NCI-H2196 treated with DMSO at 0.1 percent for 48 hours (cell line): Measurements from ENCODE around the gene PCK2.

Experiments
- DNase-seq: peaks from one replicate; lab custom pipeline; 2025; ENCODE audit not compliant: unreplicated experiment; lab: John Stamatoyannopoulos, UW

Gene PCK2

DNA sequence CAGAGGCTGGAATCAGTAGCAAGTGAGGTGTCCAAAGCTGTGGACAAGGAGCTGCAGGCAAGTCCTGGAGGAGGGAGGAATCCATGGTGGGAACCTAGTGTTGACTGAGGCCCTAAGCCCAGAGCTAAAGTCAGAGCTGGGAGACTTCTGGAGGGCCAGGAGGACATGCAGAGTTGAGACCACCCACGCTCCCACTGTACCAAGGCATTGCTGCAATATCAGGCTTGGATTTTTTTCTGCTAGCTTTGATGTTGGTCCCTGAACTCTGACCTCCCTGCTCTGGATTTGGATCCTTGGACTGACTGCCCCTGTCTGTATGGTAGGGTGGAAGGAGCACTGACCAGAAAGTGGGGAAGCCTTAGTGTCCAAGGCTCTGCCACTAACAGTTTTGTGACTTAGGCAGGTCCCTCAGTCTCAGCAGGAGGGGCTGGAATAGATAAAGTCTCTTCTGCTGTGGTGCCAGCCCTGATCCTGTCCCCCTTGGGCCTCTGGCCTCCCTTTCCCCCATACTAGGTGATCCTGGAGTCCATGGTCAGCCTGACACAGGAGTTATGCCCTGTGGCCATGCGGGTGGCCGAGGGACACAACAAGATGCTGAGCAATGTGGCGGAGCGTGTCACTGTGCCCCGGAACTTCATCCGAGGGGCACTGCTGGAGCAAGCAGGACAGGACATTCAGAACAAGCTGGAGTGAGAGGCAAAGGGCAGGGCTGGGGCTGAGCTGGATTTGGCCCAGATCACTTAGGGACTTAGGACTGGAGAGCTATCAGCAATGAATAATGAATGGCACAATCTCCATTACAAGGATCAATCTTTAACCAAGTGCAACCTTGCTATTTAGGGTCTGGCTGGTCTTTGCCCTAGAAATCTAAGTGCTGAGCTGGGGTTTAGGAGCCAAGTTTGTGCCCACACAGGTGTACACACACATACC is 32.9 kb upstream of the PCK2 start:
- no peak for DNase-seq

GRCh38 chr14:24062216-24062980 is 31.7 kb upstream of the PCK2 start:
- no peak for DNase-seq

- DNase-seq: no peak
Observed at GRCh38 chr14:24063263-24063836, 30.8 kb upstream of the PCK2 start.

DNA sequence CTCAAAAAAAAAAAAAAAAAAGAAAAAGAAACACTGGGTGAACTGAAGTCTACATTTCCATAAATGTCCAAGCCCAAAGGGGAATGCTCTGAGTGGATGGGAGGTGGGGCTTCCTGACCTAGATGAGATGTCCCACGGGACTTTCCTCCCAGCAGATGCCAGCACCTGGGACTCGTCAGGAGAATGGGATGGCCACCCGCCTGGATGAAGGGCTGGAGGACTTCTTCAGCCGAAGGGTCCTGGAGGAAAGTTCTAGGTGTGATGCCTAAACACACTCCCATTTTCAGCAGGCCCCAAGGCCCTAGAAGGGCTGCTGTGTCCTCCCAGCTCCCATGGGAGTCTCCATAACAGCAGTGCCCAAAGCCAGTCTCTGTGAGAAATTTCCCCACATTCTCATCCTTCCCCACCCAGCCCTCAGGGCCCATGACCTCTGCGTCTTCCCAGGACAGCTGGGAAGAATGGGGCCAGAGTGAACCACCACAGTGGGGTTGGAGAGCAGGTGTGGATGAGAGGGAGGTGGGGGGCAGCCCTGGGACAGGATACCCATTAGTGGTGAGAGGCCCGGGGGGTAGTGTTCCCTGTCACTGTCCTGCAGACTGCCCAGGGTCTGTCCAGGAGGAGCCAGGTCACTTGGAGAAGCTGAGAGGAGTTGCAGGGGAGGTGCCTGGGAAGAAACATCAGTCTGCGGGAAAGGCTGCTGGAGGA is 29.9 kb upstream of the PCK2 start:
- DNase-seq: no peak

DNA sequence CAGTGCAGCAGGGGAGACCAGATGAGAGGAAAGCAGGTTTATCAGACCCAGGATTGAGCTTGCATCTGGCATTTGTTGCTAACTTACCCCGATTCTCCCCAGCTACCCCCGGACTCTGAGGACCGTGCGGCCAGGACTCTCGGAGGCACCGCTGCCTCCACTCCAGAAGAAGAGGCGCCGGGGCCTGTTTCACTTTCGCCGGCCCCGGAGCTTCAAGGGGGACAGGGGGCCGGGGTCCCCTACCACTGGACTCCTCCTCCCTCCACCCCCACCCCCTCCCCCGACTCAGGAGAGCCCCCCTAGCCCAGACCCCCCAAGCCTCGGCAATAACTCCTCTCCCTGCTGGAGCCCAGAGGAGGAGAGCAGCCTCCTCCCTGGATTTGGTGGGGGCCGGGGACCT is 29.3 kb upstream of the PCK2 start:
- DNase-seq: no peak

GRCh38 chr14:24065408-24065807 is 28.7 kb upstream of the PCK2 start:
- DNase-seq: no peak

DNA sequence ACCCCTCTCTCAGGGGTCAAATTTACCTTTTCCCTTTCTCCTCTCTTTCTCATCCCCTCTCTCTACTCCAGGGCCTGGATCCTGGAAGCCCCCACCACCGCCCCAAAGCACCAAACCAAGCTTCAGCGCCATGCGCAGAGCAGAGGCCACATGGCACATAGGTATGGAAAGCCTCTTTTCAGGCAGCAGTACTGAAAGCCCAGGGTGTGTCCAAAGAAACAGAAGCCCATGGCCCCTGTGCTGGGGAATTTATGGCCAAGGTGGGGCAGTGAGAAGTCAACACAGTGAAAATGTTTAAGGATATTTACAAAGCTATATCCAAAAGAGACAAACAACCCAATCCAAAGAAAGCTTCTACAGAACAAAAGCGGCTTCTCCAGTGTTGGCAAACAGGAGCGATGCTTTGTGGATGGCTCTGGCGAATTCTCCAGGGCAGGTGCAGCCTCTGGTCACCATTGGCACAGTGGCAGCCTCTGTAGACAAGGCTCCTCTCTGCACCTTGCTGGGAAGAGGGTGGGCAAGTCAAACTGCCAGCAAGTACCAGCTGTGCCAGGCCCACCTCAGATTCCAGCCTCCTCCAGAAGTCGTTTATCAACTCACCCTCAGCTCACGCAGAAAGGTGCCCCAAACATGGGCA is 27.5 kb upstream of the PCK2 start:
- no peak for DNase-seq

GRCh38 chr14:24067133-24068082 is 26.7 kb upstream of the PCK2 start:
- DNase-seq: no peak

DNA sequence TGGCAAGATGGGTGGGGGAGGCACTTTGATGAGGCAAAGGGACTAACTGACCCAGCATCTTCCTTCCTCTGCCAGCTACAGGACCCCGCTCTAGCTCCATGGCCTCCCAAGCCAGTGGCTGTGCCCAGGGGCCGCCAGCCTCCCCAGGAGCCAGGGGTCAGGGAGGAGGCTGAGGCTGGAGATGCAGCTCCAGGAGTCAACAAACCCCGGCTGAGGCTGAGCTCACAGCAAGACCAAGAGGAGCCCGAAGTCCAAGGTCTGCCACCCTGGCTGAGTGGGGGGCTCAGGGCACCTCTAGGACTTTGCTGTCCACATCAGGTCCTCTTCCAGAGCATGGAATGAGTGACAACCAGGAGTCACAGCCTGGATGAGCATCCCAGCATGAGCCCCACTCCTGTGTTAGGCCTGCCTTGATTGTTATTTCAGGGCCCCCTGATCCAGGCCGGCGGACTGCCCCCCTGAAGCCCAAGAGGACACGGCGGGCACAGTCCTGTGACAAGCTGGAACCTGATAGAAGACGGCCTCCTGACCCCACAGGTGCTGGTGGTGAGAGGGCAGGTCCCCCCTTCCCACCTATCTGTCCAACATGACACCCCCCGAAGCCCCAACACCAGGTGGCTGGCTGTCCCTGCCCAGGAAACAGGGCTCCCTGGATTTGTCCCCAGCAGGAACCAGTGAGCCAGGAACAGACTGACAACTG is 25.2 kb upstream of the PCK2 start:
- DNase-seq: no peak

DNA sequence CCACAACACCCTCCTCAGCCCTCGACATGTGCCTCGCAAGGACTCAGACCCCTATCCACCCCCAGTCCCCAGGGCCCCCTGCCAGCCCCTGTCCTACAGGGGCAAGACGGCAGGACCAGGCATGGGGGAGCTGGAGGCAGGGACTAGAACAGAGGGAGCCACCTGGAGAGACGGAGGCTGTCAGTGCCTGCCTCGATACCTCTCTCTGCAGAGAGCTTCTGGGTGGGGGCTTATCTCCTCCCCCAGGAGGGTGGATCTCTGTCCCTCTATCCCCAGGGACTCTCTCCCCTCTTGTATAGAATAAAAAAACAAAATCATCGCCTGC is 24.7 kb upstream of the PCK2 start:
- no peak for DNase-seq

DNA sequence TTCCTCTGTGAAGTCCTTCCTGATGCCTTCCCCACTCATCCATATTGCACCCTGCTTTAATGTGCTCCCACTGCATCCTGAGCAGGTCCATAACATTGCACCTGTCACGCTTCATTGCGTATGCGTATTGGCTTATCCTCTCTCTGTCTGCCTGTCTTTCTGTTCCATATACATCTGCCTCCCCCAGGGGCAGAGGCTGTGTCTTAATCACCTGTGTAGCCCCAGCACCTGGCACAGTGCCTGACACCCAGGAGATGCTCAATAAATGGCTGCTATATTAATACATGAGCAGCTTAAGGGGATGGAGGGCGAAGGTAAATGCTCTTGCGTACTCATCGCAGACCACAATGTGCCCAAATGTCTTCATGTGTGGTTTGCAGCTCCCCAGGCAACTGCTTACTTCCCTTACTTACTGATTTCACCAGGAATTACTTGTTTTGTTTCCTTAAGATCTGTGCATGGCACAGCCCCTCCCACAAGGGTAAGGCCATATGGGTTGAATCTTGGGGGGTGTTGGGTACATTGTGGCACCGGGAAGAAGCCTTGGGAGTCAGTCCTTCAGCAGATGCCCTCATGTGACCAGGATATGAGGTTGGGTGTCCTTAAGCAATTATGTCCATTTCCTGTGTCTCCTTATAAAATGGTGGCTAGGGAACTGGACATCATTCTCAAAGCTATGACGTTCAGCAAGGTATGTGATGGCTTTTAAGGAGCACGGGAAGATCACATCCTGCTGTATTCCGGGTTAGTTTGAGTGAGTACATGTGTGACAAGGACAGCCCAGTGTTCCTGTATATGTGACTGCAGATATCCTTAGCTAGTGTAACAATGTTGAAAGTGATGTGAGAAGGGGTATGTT is 23.6 kb upstream of the PCK2 start:
- DNase-seq: no peak

DNA sequence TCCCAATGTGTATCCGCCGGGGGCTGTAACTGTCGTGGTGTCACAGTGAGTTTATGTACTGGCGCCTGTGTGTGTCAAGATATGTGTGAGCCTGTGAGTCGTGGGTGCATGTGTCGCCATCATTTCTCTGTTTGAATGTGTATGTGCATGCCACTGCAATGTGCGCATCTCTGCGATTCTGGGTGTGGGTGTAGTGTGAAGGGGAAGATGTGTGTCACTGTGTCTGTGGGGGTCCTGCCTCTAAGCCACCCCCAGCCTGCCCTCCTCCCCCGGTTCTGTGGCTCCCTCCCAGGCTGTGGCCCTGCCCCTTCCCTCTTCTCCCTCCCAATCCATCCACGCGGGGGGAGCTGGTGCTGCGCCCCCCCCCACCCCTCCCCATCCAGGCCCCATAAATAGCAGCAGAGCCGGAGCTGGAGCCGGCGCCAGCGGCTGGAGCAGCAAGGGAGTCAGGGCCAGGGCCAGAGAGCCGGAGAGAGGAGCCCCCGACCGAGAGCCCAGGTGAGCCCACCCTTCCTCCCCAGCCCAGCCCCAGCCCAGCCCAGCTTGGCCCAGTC is 22.9 kb upstream of the PCK2 start, which contains the start of gene CPNE6:
CPNE6 (plus strand) TSS at position 419 of the 554 bp plus-strand sequence. CDS start 1,375 bp downstream, outside the sequence.
- no peak for DNase-seq

DNA sequence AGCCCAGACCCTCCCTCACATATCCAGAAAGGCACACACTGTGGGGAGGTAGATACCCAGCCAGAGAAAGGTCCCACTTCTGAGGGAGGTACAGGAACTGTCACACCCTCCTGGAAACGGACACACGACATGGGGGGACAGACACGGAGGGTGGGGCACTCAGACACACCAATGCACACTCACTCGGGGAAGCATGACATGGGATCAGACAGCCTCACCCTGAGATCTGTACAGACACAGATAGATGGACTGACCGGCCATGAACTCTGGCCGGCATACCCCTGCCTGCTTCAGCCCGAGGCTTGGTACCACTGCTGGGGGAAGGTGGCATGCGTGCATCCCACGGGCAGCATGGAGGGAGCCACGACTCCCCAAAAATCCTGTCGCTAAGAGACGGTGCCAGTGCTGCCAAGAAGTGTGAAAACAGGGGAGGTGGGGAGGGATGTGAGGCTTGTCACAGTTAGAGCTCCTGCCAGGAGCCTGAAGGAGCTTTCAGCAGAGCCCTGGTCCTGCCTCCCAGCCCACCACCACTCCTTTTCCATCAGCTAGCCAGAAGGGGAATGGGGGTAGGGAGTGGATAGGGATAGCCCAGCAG is 22.2 kb upstream of the PCK2 start:
- DNase-seq: no peak

DNA sequence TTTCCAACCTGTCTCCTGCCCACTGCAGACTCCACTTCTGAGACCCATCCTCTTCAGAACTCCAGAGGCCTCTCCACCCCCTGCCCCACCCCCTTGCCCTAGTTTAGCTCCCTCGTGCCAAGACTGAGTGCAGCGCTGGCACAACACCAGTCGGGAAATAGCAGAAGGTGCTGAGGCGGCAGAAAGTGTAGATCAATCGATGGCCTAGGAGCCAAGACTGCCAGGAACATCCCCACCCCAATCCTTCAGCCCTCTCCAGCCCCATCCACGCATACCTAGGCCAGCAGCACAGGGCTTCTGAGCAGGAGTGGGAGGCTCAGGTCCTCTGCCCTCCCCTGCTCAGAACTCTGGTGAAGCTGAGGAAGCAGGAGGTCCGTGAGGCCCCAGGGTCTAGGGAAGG is 21.7 kb upstream of the PCK2 start:
- no peak for DNase-seq

GRCh38 chr14:24072881-24073877 is 20.9 kb upstream of the PCK2 start:
- DNase-seq: no peak
